Stimulated activated CD8-positive, alpha-beta memory T cell treated with anti-CD3 and anti-CD28 coated beads, Interleukin-4, amount 100 ng/mL, for 1 hour (primary cell): ENCODE results near the gene HDAC4.

ENCODE experiments used
- DNase-seq, 2 donors: peaks; one replicate each; pipeline ENCODE4 v3.0.0-alpha.2; 2020; ENCODE audit warnings: low read depth in 2 of 2, low spot score in 1 of 2

The HDAC4 gene

GRCh38 chr2:239133945-239134570, 266.8 kb downstream of the HDAC4 start:
- DNase-seq = no peak

GRCh38 chr2:239132786-239133185, 268.0 kb downstream of the HDAC4 start:
- no peak for DNase-seq

- DNase-seq = no peak
Observed at GRCh38 chr2:239132156-239132709, 268.6 kb downstream of the HDAC4 start.

- no peak for DNase-seq
Observed at GRCh38 chr2:239131521-239131920, 269.3 kb downstream of the HDAC4 start.

- DNase-seq = no peak
Observed at GRCh38 chr2:239130786-239131325, 270.0 kb downstream of the HDAC4 start.

GRCh38 chr2:239130041-239130440, 270.8 kb downstream of the HDAC4 start:
- DNase-seq = no peak

GRCh38 chr2:239129147-239129920, 271.5 kb downstream of the HDAC4 start:
- DNase-seq = no peak

- DNase-seq = no peak
Observed at GRCh38 chr2:239128706-239129105, 272.1 kb downstream of the HDAC4 start.

- DNase-seq = no peak
Observed at GRCh38 chr2:239127513-239127912, 273.3 kb downstream of the HDAC4 start.

- no peak for DNase-seq
Observed at GRCh38 chr2:239125726-239126675, 274.8 kb downstream of the HDAC4 start.

GRCh38 chr2:239124152-239124899, 276.5 kb downstream of the HDAC4 start:
- no peak for DNase-seq

- no peak for DNase-seq
Observed at GRCh38 chr2:239122421-239123110, 278.3 kb downstream of the HDAC4 start.

GRCh38 chr2:239121600-239122012, 279.2 kb downstream of the HDAC4 start:
- DNase-seq = no peak

- DNase-seq = no peak
Observed at GRCh38 chr2:239120664-239121063, 280.2 kb downstream of the HDAC4 start.

- DNase-seq = no peak
Observed at GRCh38 chr2:239119346-239120126, 281.3 kb downstream of the HDAC4 start.

GRCh38 chr2:239118675-239119211, 282.1 kb downstream of the HDAC4 start:
- DNase-seq = no peak

GRCh38 chr2:239118264-239118663, 282.6 kb downstream of the HDAC4 start:
- no peak for DNase-seq

GRCh38 chr2:239117831-239118230, 283.0 kb downstream of the HDAC4 start:
- DNase-seq = no peak
